Upper lobe of right lung (tissue), 1 donor: ENCODE data around the gene MMP13. TPM values are rescaled to one million over a fixed set of nuclear protein-coding genes. Genes with fewer than 3 reads are reported as not detected.
"Not testable (repeated sequence)": the region's sequence is repeated elsewhere in the genome, so short reads cannot be mapped to it uniquely, and the experiment has no call there.

Source experiments
- ATAC-seq: fragments of 200-7000 bp; cut with Tn5 transposase; one replicate; pipeline ENCODE4 v1.9.1; 2020; ENCODE audit warnings: mild to moderate bottlenecking, moderate library complexity
- DNase-seq: peaks from one replicate; pipeline ENCODE4 v3.0.0-alpha.2; 2020
- H3K27ac ChIP-seq: fragments of 200-600 bp; one replicate; pipeline ENCODE4 v1.8.0; 2022
- H3K27me3 ChIP-seq: fragments of 200-600 bp; one replicate; pipeline ENCODE4 v1.8.0; 2022; ENCODE audit warnings: mild to moderate bottlenecking
- H3K36me3 ChIP-seq: fragments of 200-600 bp; one replicate; pipeline ENCODE4 v1.8.0; 2022
- H3K4me1 ChIP-seq: fragments of 200-600 bp; one replicate; pipeline ENCODE4 v1.8.0; 2022
- H3K4me3 ChIP-seq: fragments of 200-600 bp; one replicate; pipeline ENCODE4 v1.8.0; 2022; ENCODE audit warnings: mild to moderate bottlenecking
- H3K9me3 ChIP-seq: fragments of 200-600 bp; one replicate; pipeline ENCODE4 v1.8.0; 2022
- CTCF ChIP-seq: fragments of 200-600 bp; IDR thresholded peaks from one replicate; pipeline ENCODE4 v1.8.0; 2022; ENCODE audit warnings: antibody characterized with exemption
- intact Hi-C: fragments of 100-400 bp; cut with DNase I; formaldehyde crosslinking; loops from one replicate; pipeline ENCODE4 v1.11.0; 2022
- total RNA-seq: library from RNA; stranded (reverse); fragmentation: NEBNext Ultra II Directional; extraction: Animal tissue kit (Norgen Biotek cat#: 25700); gene quantifications from one replicate; pipeline ENCODE4 v1.2.1, GENCODE V29; 2021
- donor health status: DM: no; HTN: yes; CAD: no; lungs with severe emphysema.

The MMP13 gene
- total RNA-seq, 1 donor from 2014 or later = not detected

- Histone ChIP-seq H3K9me3 (no peaks in the 10 kb centered on the region), H3K27me3 (no peaks in the 10 kb centered on the region), H3K27ac (no peak overlapping the region), H3K4me1 (no peaks in the 10 kb centered on the region), H3K36me3 (no peaks in the 10 kb centered on the region), H3K4me3 (no peak overlapping the region)
- intact Hi-C loops = no loop called here
- TF ChIP-seq CTCF = no peak
- no peak for DNase-seq
- ATAC-seq = no peak
These were observed 43.1 kb downstream of the MMP13 start for GRCh38 chr11:102912482-102912830.

GRCh38 chr11:102911758-102912481 is 43.6 kb downstream of the MMP13 start:
- Histone ChIP-seq H3K4me3 (no peak overlapping the region), H3K36me3 (no peaks in the 10 kb centered on the region), H3K9me3 (no peaks in the 10 kb centered on the region), H3K27me3 (no peaks in the 10 kb centered on the region), H3K27ac (no peak overlapping the region), H3K4me1 (no peaks in the 10 kb centered on the region)
- DNase-seq (no peak), ATAC-seq (no peak)
- no peak for TF ChIP-seq CTCF
- intact Hi-C loops = no loop called here

- H3K9me3 ChIP-seq, DNase-seq, H3K4me1 ChIP-seq, intact Hi-C loops, H3K4me3 ChIP-seq, H3K27me3 ChIP-seq, ATAC-seq, H3K27ac ChIP-seq, H3K36me3 ChIP-seq: not testable (repeated sequence)
These were observed 49.7 kb downstream of the MMP13 start for GRCh38 chr11:102905848-102906247.

GRCh38 chr11:102903895-102904294 is 51.6 kb downstream of the MMP13 start:
- H3K4me1 ChIP-seq, H3K9me3 ChIP-seq, DNase-seq, H3K36me3 ChIP-seq, H3K4me3 ChIP-seq, intact Hi-C loops, H3K27me3 ChIP-seq, H3K27ac ChIP-seq, ATAC-seq: not testable (repeated sequence)

- H3K27me3 ChIP-seq = no peaks in the 10 kb centered on the region
- no peak for TF ChIP-seq CTCF
- intact Hi-C loops = no loop called here
These were observed 55.2 kb downstream of the MMP13 start for GRCh38 chr11:102900346-102900745.

More at GRCh38 chr11:102900346-102900745, 55.2 kb downstream of the MMP13 start:
- H3K4me3 ChIP-seq = no peak overlapping the region
- ATAC-seq = no peak
- H3K36me3 ChIP-seq = no peaks in the 10 kb centered on the region
- no peaks in the 10 kb centered on the region for H3K9me3 ChIP-seq
- no peak overlapping the region for H3K27ac ChIP-seq
- DNase-seq = no peak
- H3K4me1 ChIP-seq = no peaks in the 10 kb centered on the region

Other genes starting within 250 kb of the MMP13 start
- gene MMP27, start 250.0 kb downstream of the MMP13 start, total RNA-seq = not detected
- gene MMP8, start 230.8 kb downstream of the MMP13 start, total RNA-seq = not detected
- 0.23 TPM for gene MMP10, start 175.1 kb downstream of the MMP13 start, total RNA-seq
- 19.1 TPM for gene MMP1, start 157.6 kb downstream of the MMP13 start, total RNA-seq
- not detected for gene MMP3, start 112.1 kb downstream of the MMP13 start, total RNA-seq
- 0.75 TPM for gene MMP12, start 80.8 kb downstream of the MMP13 start, total RNA-seq
- gene DCUN1D5, start 136.4 kb upstream of the MMP13 start, total RNA-seq = 19.7 TPM
- 16.2 TPM for gene DYNC2H1, start 153.7 kb upstream of the MMP13 start, total RNA-seq